SK-N-SH (cell line): Measurements from ENCODE around the gene FLOT1. TPM values are rescaled to one million over a fixed set of nuclear protein-coding genes. Genes with fewer than 3 reads are reported as not detected.

Source experiments
- FOSL2 ChIP-seq: IDR thresholded peaks from 2 replicates; pipeline ENCODE4 v1.4.0; 2012; ENCODE audit warnings: low read depth, mild to moderate bottlenecking, moderate library complexity, borderline replicate concordance
- FOXJ3 ChIP-seq: sonication (generic); formaldehyde crosslinking; IDR thresholded peaks from 2 replicates; pipeline ENCODE4 v1.5.1; 2020; ENCODE audit warnings: mild to moderate bottlenecking, missing genetic modification reagents
- GABPA ChIP-seq: IDR thresholded peaks from 2 replicates; pipeline ENCODE4 v1.4.0; 2012; ENCODE audit warnings: low read depth, mild to moderate bottlenecking
- GATA2 ChIP-seq: sonication (generic); formaldehyde crosslinking; IDR thresholded peaks from 2 replicates; pipeline ENCODE4 v1.5.0; 2020; ENCODE audit warnings: mild to moderate bottlenecking, missing genetic modification reagents
- MAX ChIP-seq: IDR thresholded peaks from 2 replicates; pipeline ENCODE4 v1.4.0; 2012; ENCODE audit warnings: low read depth
- MEF2A ChIP-seq: IDR thresholded peaks from 2 replicates; pipeline ENCODE4 v1.4.0; 2012; ENCODE audit warnings: low read depth, borderline replicate concordance
- MXI1 ChIP-seq: IDR thresholded peaks from 2 replicates; pipeline ENCODE4 v1.6.1; 2012; ENCODE audit warnings: mild to moderate bottlenecking, low read depth, low read length, improper control_type of control experiment
- NRF1 ChIP-seq: IDR thresholded peaks from 2 replicates; pipeline ENCODE4 v1.6.1; 2012; ENCODE audit warnings: low read depth, mild to moderate bottlenecking, low read length
- RAD21 ChIP-seq: IDR thresholded peaks from 2 replicates; pipeline ENCODE4 v1.6.1; 2012; ENCODE audit warnings: mild to moderate bottlenecking, low read length
- SIN3A ChIP-seq: IDR thresholded peaks from 2 replicates; pipeline ENCODE4 v1.6.1; 2012; ENCODE audit warnings: low read depth, mild to moderate bottlenecking, low read length, moderate library complexity, borderline replicate concordance
- SMC3 ChIP-seq: IDR thresholded peaks from 2 replicates; pipeline ENCODE4 v1.6.1; 2012; ENCODE audit warnings: low read depth, low read length, improper control_type of control experiment
- TCF12 ChIP-seq: IDR thresholded peaks from 2 replicates; pipeline ENCODE4 v1.4.0; 2012
- polyA plus RNA-seq, 3 experiments: library from polyadenylated mRNA; depleted of rRNA; stranded (reverse); fragments of >200 nt; gene quantifications; 2 replicates each; pipeline ENCODE4 v1.2.3, GENCODE V29; 2012
- TF ChIP-seq, protein P1 (sequence below): fragments of 200-600 bp; sonication (generic); IDR thresholded peaks from 2 replicates; pipeline ENCODE4 v1.6.1; 2017; ENCODE audit warnings: antibody characterized with exemption, mild to moderate bottlenecking, moderate library complexity
- TF ChIP-seq, protein P2 (sequence below): IDR thresholded peaks from 2 replicates; pipeline ENCODE4 v1.6.1; 2012; ENCODE audit warnings: mild to moderate bottlenecking, low read depth, low read length, moderate library complexity
- TF ChIP-seq, protein P3 (sequence below): IDR thresholded peaks from 2 replicates; pipeline ENCODE4; 2012

The FLOT1 gene
- polyA plus RNA-seq, 1 of the 3 experiments (the other 2 are of a cell fraction): 462 TPM

DNA sequence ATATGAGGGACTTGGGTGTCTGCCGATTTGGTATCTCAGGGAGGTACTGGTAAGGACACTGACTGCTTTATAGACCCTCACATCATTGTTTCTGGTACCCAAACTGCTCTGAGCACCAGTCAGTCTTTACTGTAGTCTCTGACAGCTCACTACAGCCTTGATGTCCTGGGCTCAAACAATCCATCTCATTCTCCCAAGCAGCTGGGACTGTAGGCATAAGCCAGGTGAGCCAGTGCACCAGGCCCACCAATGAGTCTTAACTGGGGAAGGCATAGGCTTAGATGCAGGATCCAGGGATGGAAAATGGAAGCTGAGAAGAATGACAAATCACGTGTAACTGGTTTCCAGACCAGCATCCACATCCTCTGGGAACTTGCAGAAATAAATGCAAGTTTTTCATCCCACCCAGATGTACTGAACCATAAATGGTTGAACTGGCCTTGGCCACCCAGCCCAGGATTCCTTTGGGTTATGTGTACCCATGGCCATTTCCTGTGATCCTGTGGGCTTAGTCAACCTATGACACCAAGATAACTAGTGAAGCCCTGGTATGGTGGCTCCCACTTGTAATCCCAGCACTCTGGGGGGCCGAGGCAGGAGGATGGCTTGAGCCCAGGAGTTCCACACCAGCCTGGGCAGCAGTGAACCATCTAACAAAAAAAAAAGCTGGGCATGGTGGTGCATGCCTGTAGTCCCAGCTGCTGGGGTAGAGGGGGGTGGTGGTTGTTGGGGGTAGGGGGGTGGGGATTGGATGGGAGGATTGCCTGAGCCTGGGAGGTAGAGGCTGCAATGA is 16.6 kb downstream of the FLOT1 start (continued):
- TF ChIP-seq, protein P1, sequence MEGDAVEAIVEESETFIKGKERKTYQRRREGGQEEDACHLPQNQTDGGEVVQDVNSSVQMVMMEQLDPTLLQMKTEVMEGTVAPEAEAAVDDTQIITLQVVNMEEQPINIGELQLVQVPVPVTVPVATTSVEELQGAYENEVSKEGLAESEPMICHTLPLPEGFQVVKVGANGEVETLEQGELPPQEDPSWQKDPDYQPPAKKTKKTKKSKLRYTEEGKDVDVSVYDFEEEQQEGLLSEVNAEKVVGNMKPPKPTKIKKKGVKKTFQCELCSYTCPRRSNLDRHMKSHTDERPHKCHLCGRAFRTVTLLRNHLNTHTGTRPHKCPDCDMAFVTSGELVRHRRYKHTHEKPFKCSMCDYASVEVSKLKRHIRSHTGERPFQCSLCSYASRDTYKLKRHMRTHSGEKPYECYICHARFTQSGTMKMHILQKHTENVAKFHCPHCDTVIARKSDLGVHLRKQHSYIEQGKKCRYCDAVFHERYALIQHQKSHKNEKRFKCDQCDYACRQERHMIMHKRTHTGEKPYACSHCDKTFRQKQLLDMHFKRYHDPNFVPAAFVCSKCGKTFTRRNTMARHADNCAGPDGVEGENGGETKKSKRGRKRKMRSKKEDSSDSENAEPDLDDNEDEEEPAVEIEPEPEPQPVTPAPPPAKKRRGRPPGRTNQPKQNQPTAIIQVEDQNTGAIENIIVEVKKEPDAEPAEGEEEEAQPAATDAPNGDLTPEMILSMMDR: no peak
- TF ChIP-seq TCF12: no peak
- TF ChIP-seq MEF2A: no peak
- no peak for TF ChIP-seq SMC3
- no peak for TF ChIP-seq RAD21
- no peak for TF ChIP-seq GATA2
- TF ChIP-seq MAX: 0 out of 2 replicates have a peak, but pooled peaks have one; percentile 1
- TF ChIP-seq NRF1: no peak
- TF ChIP-seq, protein P2, sequence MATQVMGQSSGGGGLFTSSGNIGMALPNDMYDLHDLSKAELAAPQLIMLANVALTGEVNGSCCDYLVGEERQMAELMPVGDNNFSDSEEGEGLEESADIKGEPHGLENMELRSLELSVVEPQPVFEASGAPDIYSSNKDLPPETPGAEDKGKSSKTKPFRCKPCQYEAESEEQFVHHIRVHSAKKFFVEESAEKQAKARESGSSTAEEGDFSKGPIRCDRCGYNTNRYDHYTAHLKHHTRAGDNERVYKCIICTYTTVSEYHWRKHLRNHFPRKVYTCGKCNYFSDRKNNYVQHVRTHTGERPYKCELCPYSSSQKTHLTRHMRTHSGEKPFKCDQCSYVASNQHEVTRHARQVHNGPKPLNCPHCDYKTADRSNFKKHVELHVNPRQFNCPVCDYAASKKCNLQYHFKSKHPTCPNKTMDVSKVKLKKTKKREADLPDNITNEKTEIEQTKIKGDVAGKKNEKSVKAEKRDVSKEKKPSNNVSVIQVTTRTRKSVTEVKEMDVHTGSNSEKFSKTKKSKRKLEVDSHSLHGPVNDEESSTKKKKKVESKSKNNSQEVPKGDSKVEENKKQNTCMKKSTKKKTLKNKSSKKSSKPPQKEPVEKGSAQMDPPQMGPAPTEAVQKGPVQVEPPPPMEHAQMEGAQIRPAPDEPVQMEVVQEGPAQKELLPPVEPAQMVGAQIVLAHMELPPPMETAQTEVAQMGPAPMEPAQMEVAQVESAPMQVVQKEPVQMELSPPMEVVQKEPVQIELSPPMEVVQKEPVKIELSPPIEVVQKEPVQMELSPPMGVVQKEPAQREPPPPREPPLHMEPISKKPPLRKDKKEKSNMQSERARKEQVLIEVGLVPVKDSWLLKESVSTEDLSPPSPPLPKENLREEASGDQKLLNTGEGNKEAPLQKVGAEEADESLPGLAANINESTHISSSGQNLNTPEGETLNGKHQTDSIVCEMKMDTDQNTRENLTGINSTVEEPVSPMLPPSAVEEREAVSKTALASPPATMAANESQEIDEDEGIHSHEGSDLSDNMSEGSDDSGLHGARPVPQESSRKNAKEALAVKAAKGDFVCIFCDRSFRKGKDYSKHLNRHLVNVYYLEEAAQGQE: no peak
- no peak for TF ChIP-seq MXI1
- no peak for TF ChIP-seq FOXJ3 (CRISPR knock-in tag)
- peak; percentile 75; the same call in 1 of the 2 replicates for TF ChIP-seq SIN3A
- no peak; the same call in 1 of the 2 replicates for TF ChIP-seq FOSL2
- TF ChIP-seq, protein P3, sequence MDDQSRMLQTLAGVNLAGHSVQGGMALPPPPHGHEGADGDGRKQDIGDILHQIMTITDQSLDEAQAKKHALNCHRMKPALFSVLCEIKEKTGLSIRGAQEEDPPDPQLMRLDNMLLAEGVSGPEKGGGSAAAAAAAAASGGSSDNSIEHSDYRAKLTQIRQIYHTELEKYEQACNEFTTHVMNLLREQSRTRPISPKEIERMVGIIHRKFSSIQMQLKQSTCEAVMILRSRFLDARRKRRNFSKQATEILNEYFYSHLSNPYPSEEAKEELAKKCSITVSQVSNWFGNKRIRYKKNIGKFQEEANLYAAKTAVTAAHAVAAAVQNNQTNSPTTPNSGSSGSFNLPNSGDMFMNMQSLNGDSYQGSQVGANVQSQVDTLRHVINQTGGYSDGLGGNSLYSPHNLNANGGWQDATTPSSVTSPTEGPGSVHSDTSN: peak; percentile 42
- TF ChIP-seq GABPA: no peak
